Mesendoderm (in vitro differentiated cells): ENCODE measurements around the gene ZNF79.
A peak's percentile ranks its signal among the peaks of the same experiment; 100 is the strongest.
"Not testable (repeated sequence)": the region's sequence is repeated elsewhere in the genome, so short reads cannot be mapped to it uniquely, and the experiment has no call there.

ENCODE experiments used
- DNase-seq: peaks from one replicate; pipeline ENCODE4 v3.0.0; 2013
- H2AK5ac ChIP-seq: 2 replicates; pipeline ENCODE4 v1.6.1; 2013; ENCODE audit warnings: low read length, inconsistent platforms
- H2BK120ac ChIP-seq: 2 replicates; pipeline ENCODE4 v1.6.1; 2013; ENCODE audit warnings: low read depth, mild to moderate bottlenecking, low read length, moderate library complexity, mixed read lengths
- H2BK15ac ChIP-seq: replicated peaks from 2 replicates; pipeline ENCODE4 v1.6.1; 2013; ENCODE audit warnings: low read depth, mild to moderate bottlenecking, moderate library complexity
- H2BK5ac ChIP-seq: 2 replicates; pipeline ENCODE4 v1.6.1; 2013; ENCODE audit warnings: low read length, inconsistent platforms
- H3K18ac ChIP-seq: 2 replicates; pipeline ENCODE4 v1.6.1; 2013; ENCODE audit warnings: mild to moderate bottlenecking, low read length, mixed read lengths
- H3K23ac ChIP-seq: one replicate; pipeline ENCODE4 v1.6.1; 2013; ENCODE audit warnings: low read length
- H3K27ac ChIP-seq: 2 replicates; pipeline ENCODE4 v1.5.1; 2013; ENCODE audit warnings: low read depth, mild to moderate bottlenecking, inconsistent platforms, low read length, moderate library complexity
- H3K27me3 ChIP-seq: 2 replicates; pipeline ENCODE4 v1.6.1; 2013; ENCODE audit warnings: low read length, control low read depth, mild to moderate bottlenecking, inconsistent platforms; ENCODE audit not compliant: insufficient read depth, poor library complexity
- H3K36me3 ChIP-seq: 2 replicates; pipeline ENCODE4 v1.6.1; 2013; ENCODE audit warnings: low read length, inconsistent platforms; ENCODE audit not compliant: control insufficient read depth, insufficient read depth
- H3K4ac ChIP-seq: one replicate; pipeline ENCODE4 v1.6.1; 2013; ENCODE audit warnings: low read depth, mild to moderate bottlenecking, low read length, moderate library complexity
- H3K4me1 ChIP-seq: 2 replicates; pipeline ENCODE4 v1.6.1; 2013; ENCODE audit warnings: low read depth, low read length, inconsistent platforms; ENCODE audit not compliant: control insufficient read depth
- H3K4me2 ChIP-seq: 2 replicates; pipeline ENCODE4 v1.6.1; 2013; ENCODE audit warnings: low read length
- H3K4me3 ChIP-seq: 2 replicates; pipeline ENCODE4 v1.5.1; 2013; ENCODE audit warnings: mild to moderate bottlenecking, low read length
- H3K56ac ChIP-seq: one replicate; pipeline ENCODE4 v1.6.1; 2013; ENCODE audit warnings: low read length
- H3K79me1 ChIP-seq: 2 replicates; pipeline ENCODE4 v1.6.1; 2013; ENCODE audit warnings: low read length, inconsistent platforms
- H3K79me2 ChIP-seq: 2 replicates; pipeline ENCODE4 v1.6.1; 2013; ENCODE audit warnings: mild to moderate bottlenecking, low read length; ENCODE audit not compliant: control insufficient read depth, insufficient read depth
- H3K9ac ChIP-seq: 2 replicates; pipeline ENCODE4 v1.6.1; 2013; ENCODE audit warnings: low read length, inconsistent platforms
- H4K5ac ChIP-seq: one replicate; pipeline ENCODE4 v1.6.1; 2013; ENCODE audit warnings: low read length
- H4K8ac ChIP-seq: one replicate; pipeline ENCODE4 v1.6.1; 2013; ENCODE audit warnings: low read depth, mild to moderate bottlenecking, control low read depth, low read length, moderate library complexity
- WGBS: extraction: QIAGEN DNeasy Blood & Tissue Kit; methylation state at CpG from one replicate; pipeline ENCODE4 v1.1.7; 2013; ENCODE audit warnings: low lambda C conversion rate, missing lambda C conversion rate; ENCODE audit not compliant: insufficient coverage; ENCODE audit errors: extremely low coverage; 5-methylcytosine and 5-hydroxymethylcytosine counted together

The ZNF79 gene

DNA sequence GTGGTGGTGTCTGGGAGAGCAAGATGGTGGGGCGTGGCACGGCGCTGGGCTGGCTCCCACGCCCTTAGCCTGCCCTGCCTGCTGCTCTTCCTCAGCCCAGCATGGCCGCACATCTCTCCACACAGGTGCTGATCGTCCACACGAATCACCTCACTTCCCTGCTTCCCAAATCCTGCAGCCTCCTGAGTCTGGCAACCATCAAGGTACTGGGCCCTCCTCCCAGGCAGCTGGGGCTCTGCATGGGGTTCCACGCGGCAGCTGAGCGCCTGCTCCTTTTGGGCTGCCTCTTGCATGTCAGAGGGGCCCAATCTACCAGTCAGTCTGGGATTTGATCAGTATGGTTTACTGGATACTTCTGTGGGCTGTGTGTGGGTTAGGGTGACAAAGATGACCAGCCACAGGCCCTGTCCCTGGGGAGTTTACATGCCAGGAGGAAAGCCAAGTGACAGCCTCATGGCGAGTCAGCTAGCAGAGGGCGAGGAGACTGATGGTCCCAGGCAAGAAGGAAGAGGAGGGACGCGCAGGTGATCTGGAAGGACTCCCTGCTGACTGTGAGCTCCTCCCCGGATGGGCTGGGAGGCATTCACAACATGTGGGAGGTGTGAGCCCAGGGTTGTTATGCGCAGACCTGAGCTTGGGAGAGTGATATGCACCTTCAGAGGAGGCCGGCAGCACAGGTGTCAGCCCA is 33.2 kb downstream of the ZNF79 start:
- H3K56ac ChIP-seq, result no peak overlapping the region
- peak; percentile 27 for DNase-seq

DNA sequence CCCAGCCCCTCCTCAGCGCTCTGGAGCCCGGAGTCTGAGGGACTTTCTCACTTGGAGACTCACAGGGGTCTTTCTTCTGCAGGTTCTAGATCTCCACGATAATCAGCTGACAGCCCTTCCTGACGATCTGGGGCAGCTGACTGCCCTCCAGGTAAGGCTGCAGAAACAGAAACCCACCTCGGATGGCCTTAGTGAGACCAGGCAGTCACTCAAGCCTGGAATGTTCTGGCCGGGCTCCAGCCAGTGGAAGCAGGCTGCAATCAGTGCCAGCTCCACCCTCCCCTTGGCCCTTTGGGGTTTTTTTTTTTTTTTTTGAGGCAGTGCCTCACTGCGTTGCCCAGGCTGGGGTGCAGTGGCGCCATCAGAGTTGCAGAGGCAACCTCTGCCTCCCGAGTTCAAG is 34.7 kb downstream of the ZNF79 start:
- Histone ChIP-seq H3K56ac (no peak overlapping the region), H3K9ac (no peak overlapping the region), H2AK5ac (no peak overlapping the region), H3K36me3 (peaks cover 5% of the 10 kb centered on the region), H3K4me3 (no peak overlapping the region), H3K18ac (no peak overlapping the region), H2BK15ac (no peak overlapping the region), H3K4ac (no peak overlapping the region), H2BK5ac (no peak overlapping the region), H3K4me1 (no peaks in the 10 kb centered on the region), H3K27ac (no peak overlapping the region), H4K8ac (no peak overlapping the region), H3K79me2 (no peaks in the 10 kb centered on the region), H3K79me1 (no peaks in the 10 kb centered on the region), H3K23ac (no peak overlapping the region), H3K27me3 (no peaks in the 10 kb centered on the region), H3K4me2 (no peak overlapping the region), H2BK120ac (no peak overlapping the region), H4K5ac (no peak overlapping the region)
- no CpG with 5 or more reads among the region's 9 CpGs for WGBS
- no peak for DNase-seq

More for the DNA sequence above, 33.2 kb downstream of the ZNF79 start:
- Histone ChIP-seq H3K18ac (no peak overlapping the region), H2BK120ac (no peak overlapping the region), H3K36me3 (peaks cover 5% of the 10 kb centered on the region), H4K8ac (no peak overlapping the region), H3K4me2 (no peak overlapping the region), H3K4ac (no peak overlapping the region), H2BK15ac (no peak overlapping the region), H2AK5ac (no peak overlapping the region), H3K9ac (no peak overlapping the region), H3K23ac (no peak overlapping the region), H3K27ac (no peak overlapping the region), H4K5ac (no peak overlapping the region), H3K4me1 (peaks cover 3% of the 10 kb centered on the region), H3K79me1 (peaks cover 3% of the 10 kb centered on the region), H3K27me3 (no peaks in the 10 kb centered on the region), H3K4me3 (no peak overlapping the region), H3K79me2 (peaks cover 3% of the 10 kb centered on the region), H2BK5ac (no peak overlapping the region)
- no CpG with 5 or more reads among the region's 17 CpGs for WGBS

GRCh38 chr9:127463382-127463781 is 39.2 kb downstream of the ZNF79 start:
- Histone ChIP-seq H3K36me3 (peaks cover 5% of the 10 kb centered on the region), H3K27ac (no peak overlapping the region), H2BK120ac (no peak overlapping the region), H3K4me1 (no peaks in the 10 kb centered on the region), H3K4me2 (no peak overlapping the region), H2BK15ac (no peak overlapping the region), H3K56ac (no peak overlapping the region), H2BK5ac (no peak overlapping the region), H2AK5ac (no peak overlapping the region), H3K4ac (no peak overlapping the region), H3K23ac (no peak overlapping the region), H3K18ac (no peak overlapping the region), H4K5ac (no peak overlapping the region), H3K79me1 (no peaks in the 10 kb centered on the region), H3K4me3 (no peak overlapping the region), H3K79me2 (no peaks in the 10 kb centered on the region), H4K8ac (no peak overlapping the region), H3K9ac (no peak overlapping the region), H3K27me3 (no peaks in the 10 kb centered on the region)
- no peak for DNase-seq
- no CpG with 5 or more reads among the region's 3 CpGs for WGBS

- Histone ChIP-seq H3K79me2 (no peaks in the 10 kb centered on the region), H3K23ac (no peak overlapping the region), H2AK5ac (no peak overlapping the region), H3K4me3 (no peak overlapping the region), H3K4ac (no peak overlapping the region), H3K79me1 (no peaks in the 10 kb centered on the region), H3K27me3 (no peaks in the 10 kb centered on the region), H3K4me2 (no peak overlapping the region), H4K5ac (no peak overlapping the region), H3K36me3 (peaks cover 5% of the 10 kb centered on the region), H3K9ac (no peak overlapping the region), H2BK5ac (no peak overlapping the region), H3K18ac (no peak overlapping the region), H2BK15ac (no peak overlapping the region), H3K27ac (no peak overlapping the region), H3K56ac (no peak overlapping the region), H3K4me1 (no peaks in the 10 kb centered on the region), H4K8ac (no peak overlapping the region), H2BK120ac (no peak overlapping the region)
- WGBS, result no CpG with 5 or more reads among the region's 7 CpGs
- no peak for DNase-seq
Observed at GRCh38 chr9:127463911-127464310, 39.7 kb downstream of the ZNF79 start.

GRCh38 chr9:127466407-127466917 is 42.3 kb downstream of the ZNF79 start:
- not testable (repeated sequence) for H3K9ac ChIP-seq, H4K8ac ChIP-seq, H3K27me3 ChIP-seq, H2BK120ac ChIP-seq, H2AK5ac ChIP-seq, H3K18ac ChIP-seq, H2BK5ac ChIP-seq, H3K4me2 ChIP-seq, H2BK15ac ChIP-seq, H3K4ac ChIP-seq, H4K5ac ChIP-seq, DNase-seq, H3K4me3 ChIP-seq, H3K36me3 ChIP-seq, H3K79me1 ChIP-seq, H3K27ac ChIP-seq, H3K4me1 ChIP-seq, H3K79me2 ChIP-seq, H3K23ac ChIP-seq, H3K56ac ChIP-seq
- no CpG with 5 or more reads among the region's 5 CpGs for whole genome bisulfite sequencing

DNA sequence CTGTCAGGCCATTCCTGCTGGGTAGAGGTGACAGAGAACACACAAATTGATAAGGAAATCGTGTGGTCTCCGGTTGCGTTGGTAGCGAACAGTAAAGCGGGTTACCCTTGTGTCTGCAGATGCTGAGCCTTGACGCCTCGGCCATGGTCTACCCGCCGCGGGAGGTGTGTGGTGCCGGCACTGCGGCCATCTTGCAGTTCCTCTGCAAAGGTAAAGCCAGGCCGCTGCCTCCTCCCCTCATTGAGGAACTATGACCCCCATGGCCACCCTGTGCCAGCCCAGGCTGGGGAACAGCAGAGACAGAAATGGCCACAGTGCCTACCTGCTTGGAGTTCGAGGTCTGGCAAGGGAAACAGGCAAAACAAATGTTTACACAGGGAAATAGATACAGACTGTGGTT is 43.4 kb downstream of the ZNF79 start:
- Histone ChIP-seq H3K79me2 (no peaks in the 10 kb centered on the region), H2AK5ac (no peak overlapping the region)
- no peak for DNase-seq

More for the DNA sequence above, 43.4 kb downstream of the ZNF79 start:
- H2BK120ac ChIP-seq, result no peak overlapping the region
- no peak overlapping the region for H3K9ac ChIP-seq
- no peak overlapping the region for H4K8ac ChIP-seq
- H3K79me1 ChIP-seq, result no peaks in the 10 kb centered on the region
- no peak overlapping the region for H3K23ac ChIP-seq
- no peak overlapping the region for H3K4ac ChIP-seq
- H3K4me3 ChIP-seq, result no peak overlapping the region
- H3K27ac ChIP-seq, result no peak overlapping the region
- H3K56ac ChIP-seq, result no peak overlapping the region
- no peaks in the 10 kb centered on the region for H3K4me1 ChIP-seq
- no CpG with 5 or more reads among the region's 14 CpGs for WGBS
- H3K4me2 ChIP-seq, result no peak overlapping the region
- H4K5ac ChIP-seq, result no peak overlapping the region
- no peak overlapping the region for H2BK15ac ChIP-seq
- H3K27me3 ChIP-seq, result no peaks in the 10 kb centered on the region
- no peak overlapping the region for H3K18ac ChIP-seq
- no peak overlapping the region for H2BK5ac ChIP-seq
- no peaks in the 10 kb centered on the region for H3K36me3 ChIP-seq
